Tibial nerve (tissue), 3 donors: ENCODE data around the gene SEL1L.

Source experiments
- CTCF ChIP-seq, 5 experiments: fragments of 200-600 bp in 3 of 5; fragments of 450-650 bp in 2 of 5; sonication (generic) in 3 of 5; IDR thresholded peaks; one replicate each; pipeline ENCODE4 v1.5.1; 2016 to 2019; ENCODE audit warnings: antibody characterized with exemption in 5 of 5, mild to moderate bottlenecking in 3 of 5, moderate library complexity in 2 of 5
- POLR2A ChIP-seq, 2 donors: fragments of 450-650 bp; IDR thresholded peaks; one replicate each; pipeline ENCODE4 v1.6.1; 2017; ENCODE audit warnings: antibody characterized with exemption in 2 of 2, mild to moderate bottlenecking in 2 of 2, moderate library complexity in 2 of 2

- TF ChIP-seq POLR2A (IDR thresholded peaks at IDR 0.05) (no peak), CTCF (IDR thresholded peaks at IDR 0.05) (no peak)
Observed at GRCh38 chr14:81447021-81447764, 86.5 kb downstream of the SEL1L start.
